D721Med (cell line): ENCODE results near the gene LCT.

Experiments used
- DNase-seq: peaks from one replicate; pipeline ENCODE4 v3.0.0; 2011; ENCODE audit warnings: low spot score; ENCODE audit not compliant: insufficient read length
- FAIRE-seq: peaks from 2 replicates; lab custom pipeline; 2011; peaks lifted over from hg19 to GRCh38; lab: Jason Lieb, UNC
- CTCF ChIP-seq: IDR thresholded peaks from 2 replicates; pipeline ENCODE4 v1.5.1; 2012; ENCODE audit warnings: mild to moderate bottlenecking, control low read depth; ENCODE audit not compliant: insufficient read depth; ENCODE audit errors: missing control alignments

The LCT gene

GRCh38 chr2:135744760-135745314, 92.1 kb downstream of the LCT start:
- DNase-seq (peak; percentile 21), FAIRE-seq (peak; percentile 72)
- peak; percentile 45 for TF ChIP-seq CTCF

- TF ChIP-seq CTCF = no peak
- FAIRE-seq = peak; percentile 82
- no peak for DNase-seq
Observed at GRCh38 chr2:135743860-135744259, 93.1 kb downstream of the LCT start.

- DNase-seq = no peak
- FAIRE-seq = peak; percentile 46
- no peak for TF ChIP-seq CTCF
Observed at GRCh38 chr2:135742325-135742757, 94.6 kb downstream of the LCT start.

GRCh38 chr2:135741395-135742324, 95.3 kb downstream of the LCT start, which contains the start of gene UBXN4:
UBXN4 (plus strand) TSS chr2:135741855; CDS start chr2:135741930, 75 bp downstream.
- DNase-seq = peak; percentile 42
- peak; percentile 51 for FAIRE-seq
- peak; percentile 45 for TF ChIP-seq CTCF

GRCh38 chr2:135741043-135741394, 96.0 kb downstream of the LCT start:
- no peak for TF ChIP-seq CTCF
- DNase-seq (no peak), FAIRE-seq (no peak)

GRCh38 chr2:135740206-135740605, 96.8 kb downstream of the LCT start:
- DNase-seq = no peak
- FAIRE-seq = no peak
- no peak for TF ChIP-seq CTCF
